Stomach smooth muscle (tissue), 2 donors: ENCODE data around the gene KATNB1.

ENCODE experiments used
- H3K27ac ChIP-seq: one replicate; pipeline ENCODE4 v1.7.0; 2013; ENCODE audit warnings: mild to moderate bottlenecking, low read length, inconsistent platforms
- H3K27me3 ChIP-seq, 2 donors: one replicate each; pipeline ENCODE4 v1.7.0; 2013; ENCODE audit warnings: low read length in 2 of 2; ENCODE audit not compliant: insufficient read depth in 2 of 2, control insufficient read depth in 1 of 2
- H3K36me3 ChIP-seq, 2 donors: one replicate each; pipeline ENCODE4 v1.7.0; 2013; ENCODE audit warnings: low read length in 2 of 2; ENCODE audit not compliant: control insufficient read depth in 2 of 2, insufficient read depth in 2 of 2
- H3K4me1 ChIP-seq: one replicate; pipeline ENCODE4 v1.7.0; 2013; ENCODE audit warnings: low read length; ENCODE audit not compliant: control insufficient read depth, insufficient read depth
- H3K4me3 ChIP-seq, 2 donors: one replicate each; pipeline ENCODE4 v1.7.0; 2013; ENCODE audit warnings: low read length in 2 of 2
- H3K9ac ChIP-seq, 2 donors: one replicate each; pipeline ENCODE4 v1.7.0; 2013; ENCODE audit warnings: low read length in 2 of 2, mild to moderate bottlenecking in 1 of 2
- H3K9me3 ChIP-seq, 2 donors: one replicate each; pipeline ENCODE4 v1.7.0; 2013; ENCODE audit warnings: low read length in 2 of 2; ENCODE audit not compliant: control insufficient read depth in 2 of 2
- donor health status: healthy.
- donor health status: Pancreatic carcinoma.

Gene KATNB1

GRCh38 chr16:57694231-57694724 lies 41.3 kb upstream of the KATNB1 start:
- Histone ChIP-seq H3K36me3 (no peaks in the 10 kb centered on the region), H3K27ac (no peak overlapping the region), H3K4me3 (no peak overlapping the region)

GRCh38 chr16:57694725-57695679 lies 40.6 kb upstream of the KATNB1 start, which contains the start of gene DRC7:
TSS of gene DRC7 (plus strand) at chr16:57694806. CDS start at chr16:57697950, 3,144 bp downstream.
- H3K4me3 ChIP-seq: peak within 1 kb of the TSS in 1 of 2 donors; percentile 54
- H3K36me3 ChIP-seq: no peaks in the 10 kb centered on the region
- no peak within 1 kb of the TSS for H3K9ac ChIP-seq
- peaks cover 0 to 6% of the 10 kb centered on the region in 2 donors for H3K9me3 ChIP-seq
- H3K4me1 ChIP-seq: no peaks in the 10 kb centered on the region
- H3K27ac ChIP-seq: no peak within 1 kb of the TSS
- H3K27me3 ChIP-seq: peaks cover 0 to 8% of the 10 kb centered on the region in 2 donors

More at GRCh38 chr16:57694231-57694724, 41.3 kb upstream of the KATNB1 start:
- H3K27me3 ChIP-seq: peaks cover 0 to 11% of the 10 kb centered on the region in 2 donors
- peaks cover 0 to 6% of the 10 kb centered on the region in 2 donors for H3K9me3 ChIP-seq
- no peaks in the 10 kb centered on the region for H3K4me1 ChIP-seq
- H3K9ac ChIP-seq: no peak overlapping the region

GRCh38 chr16:57695680-57696069 lies 39.9 kb upstream of the KATNB1 start:
- Histone ChIP-seq H3K4me3 (no peak overlapping the region), H3K36me3 (no peaks in the 10 kb centered on the region), H3K9ac (no peak overlapping the region), H3K9me3 (peaks cover 0 to 6% of the 10 kb centered on the region in 2 donors), H3K4me1 (no peaks in the 10 kb centered on the region), H3K27ac (no peak overlapping the region), H3K27me3 (peaks cover 0 to 4% of the 10 kb centered on the region in 2 donors)

- no peak overlapping the region for H3K9ac ChIP-seq
- H3K27ac ChIP-seq: no peak overlapping the region
- peaks cover 0 to 6% of the 10 kb centered on the region in 2 donors for H3K9me3 ChIP-seq
Measured at GRCh38 chr16:57696240-57696639, 39.3 kb upstream of the KATNB1 start.

GRCh38 chr16:57697896-57698537 lies 37.6 kb upstream of the KATNB1 start:
- Histone ChIP-seq H3K36me3 (no peaks in the 10 kb centered on the region), H3K27ac (no peak overlapping the region), H3K4me3 (no peak overlapping the region), H3K4me1 (no peaks in the 10 kb centered on the region), H3K27me3 (no peaks in the 10 kb centered on the region), H3K9ac (no peak overlapping the region), H3K9me3 (peaks cover 0 to under 1% of the 10 kb centered on the region in 2 donors)

More at GRCh38 chr16:57696240-57696639, 39.3 kb upstream of the KATNB1 start:
- peaks cover 0 to 2% of the 10 kb centered on the region in 2 donors for H3K27me3 ChIP-seq
- H3K4me3 ChIP-seq: no peak overlapping the region
- H3K36me3 ChIP-seq: no peaks in the 10 kb centered on the region
- H3K4me1 ChIP-seq: no peaks in the 10 kb centered on the region

- Histone ChIP-seq H3K27ac (no peak overlapping the region), H3K4me3 (no peak overlapping the region), H3K9me3 (no peaks in the 10 kb centered on the region), H3K4me1 (no peaks in the 10 kb centered on the region), H3K36me3 (no peaks in the 10 kb centered on the region), H3K9ac (no peak overlapping the region), H3K27me3 (no peaks in the 10 kb centered on the region)
Measured at GRCh38 chr16:57698812-57699405, 36.7 kb upstream of the KATNB1 start.

- H3K9me3 ChIP-seq: no peaks in the 10 kb centered on the region
- no peaks in the 10 kb centered on the region for H3K36me3 ChIP-seq
- no peak overlapping the region for H3K9ac ChIP-seq
- no peaks in the 10 kb centered on the region for H3K27me3 ChIP-seq
- no peak overlapping the region for H3K27ac ChIP-seq
- H3K4me3 ChIP-seq: no peak overlapping the region
- no peaks in the 10 kb centered on the region for H3K4me1 ChIP-seq
Measured at GRCh38 chr16:57699481-57699880, 36.1 kb upstream of the KATNB1 start.

GRCh38 chr16:57699899-57700298 lies 35.7 kb upstream of the KATNB1 start:
- no peaks in the 10 kb centered on the region for H3K4me1 ChIP-seq
- H3K9ac ChIP-seq: no peak overlapping the region
- no peaks in the 10 kb centered on the region for H3K27me3 ChIP-seq
- no peaks in the 10 kb centered on the region for H3K36me3 ChIP-seq
- no peak overlapping the region for H3K27ac ChIP-seq
- no peak overlapping the region for H3K4me3 ChIP-seq
- H3K9me3 ChIP-seq: no peaks in the 10 kb centered on the region

GRCh38 chr16:57700781-57701551 lies 34.6 kb upstream of the KATNB1 start:
- Histone ChIP-seq H3K36me3 (no peaks in the 10 kb centered on the region), H3K9ac (no peak overlapping the region), H3K4me1 (no peaks in the 10 kb centered on the region), H3K27me3 (no peaks in the 10 kb centered on the region), H3K4me3 (no peak overlapping the region), H3K27ac (no peak overlapping the region), H3K9me3 (no peaks in the 10 kb centered on the region)
